Hepatocyte (in vitro differentiated cells): ENCODE results near the gene CCDC86. TPM values are rescaled to one million over a fixed set of nuclear protein-coding genes. Genes with fewer than 3 reads are reported as not detected.

Source experiments
- DNase-seq: peaks from one replicate; pipeline ENCODE4 v3.0.0-alpha.2; 2016; ENCODE audit warnings: low spot score
- H2AFZ ChIP-seq: fragments of 200-600 bp; sonication (generic); 2 replicates; pipeline ENCODE4 v1.6.0; 2016; ENCODE audit warnings: antibody characterized with exemption, mild to moderate bottlenecking
- H3K27ac ChIP-seq: fragments of 200-600 bp; sonication (generic); 2 replicates; pipeline ENCODE4 v1.5.1; 2016; ENCODE audit warnings: mild to moderate bottlenecking
- H3K27me3 ChIP-seq: fragments of 200-600 bp; sonication (generic); 2 replicates; pipeline ENCODE4 v1.6.1; 2016
- H3K36me3 ChIP-seq: fragments of 200-600 bp; sonication (generic); replicated peaks from 2 replicates; pipeline ENCODE4 v1.5.1; 2016; ENCODE audit warnings: low read depth; ENCODE audit not compliant: insufficient read depth
- H3K4me1 ChIP-seq: fragments of 200-600 bp; sonication (generic); 2 replicates; pipeline ENCODE4 v1.5.1; 2016; ENCODE audit warnings: mild to moderate bottlenecking, moderate library complexity; ENCODE audit not compliant: insufficient read depth
- H3K4me2 ChIP-seq: fragments of 200-600 bp; sonication (generic); 2 replicates; pipeline ENCODE4 v1.6.0; 2016
- H3K4me3 ChIP-seq: fragments of 200-600 bp; sonication (generic); 2 replicates; pipeline ENCODE4 v1.5.1; 2016; ENCODE audit warnings: mild to moderate bottlenecking
- H3K79me2 ChIP-seq: fragments of 200-600 bp; sonication (generic); 2 replicates; pipeline ENCODE4 v1.6.0; 2017; ENCODE audit warnings: mild to moderate bottlenecking
- H3K9me2 ChIP-seq: fragments of 200-600 bp; sonication (generic); replicated peaks from 2 replicates; pipeline ENCODE4 v1.6.0; 2017; ENCODE audit warnings: mild to moderate bottlenecking; ENCODE audit not compliant: insufficient read depth
- H3K9me3 ChIP-seq: fragments of 200-600 bp; sonication (generic); 2 replicates; pipeline ENCODE4 v1.5.1; 2016; ENCODE audit warnings: low read depth, mild to moderate bottlenecking
- H4K20me1 ChIP-seq: fragments of 200-600 bp; sonication (generic); 2 replicates; pipeline ENCODE4 v1.6.0; 2016; ENCODE audit warnings: mild to moderate bottlenecking; ENCODE audit not compliant: insufficient read depth, poor library complexity, severe bottlenecking
- CTCF ChIP-seq: fragments of 200-600 bp; sonication (generic); IDR thresholded peaks from 2 replicates; pipeline ENCODE4 v1.5.1; 2016; ENCODE audit warnings: antibody characterized with exemption, mild to moderate bottlenecking; ENCODE audit not compliant: poor library complexity
- EZH2 ChIP-seq: fragments of 200-600 bp; sonication (generic); IDR thresholded peaks from 2 replicates; pipeline ENCODE4 v1.6.1; 2016; ENCODE audit warnings: antibody characterized with exemption, mild to moderate bottlenecking, borderline replicate concordance
- EZH2phosphoT487 ChIP-seq: fragments of 200-600 bp; sonication (generic); IDR thresholded peaks from one replicate; pipeline ENCODE4 v1.6.1; 2018; ENCODE audit warnings: antibody characterized with exemption, mild to moderate bottlenecking, low read depth, moderate library complexity; ENCODE audit not compliant: unreplicated experiment, severe bottlenecking
- WGBS: methylation state at CpG from one replicate; pipeline ENCODE4 v1.1.6; 2016; ENCODE audit warnings: low lambda C conversion rate; ENCODE audit errors: missing lambda C conversion rate; 5-methylcytosine and 5-hydroxymethylcytosine counted together
- polyA plus RNA-seq: library from polyadenylated mRNA; unstranded; fragments of >200 nt; fragmentation: Nextera tagmentation; extraction: Ambion mirVana; gene quantifications from 2 replicates; pipeline ENCODE4 v1.2.1, GENCODE V29; 2016
- total RNA-seq: library from RNA; depleted of rRNA; stranded (reverse); fragments of >200 nt; gene quantifications from 2 replicates; pipeline ENCODE4 v1.2.3, GENCODE V29; 2014

The CCDC86 gene
- total and polyA plus RNA-seq, 2 experiments from 2014 or later = 9.1 to 25.3 TPM

DNA sequence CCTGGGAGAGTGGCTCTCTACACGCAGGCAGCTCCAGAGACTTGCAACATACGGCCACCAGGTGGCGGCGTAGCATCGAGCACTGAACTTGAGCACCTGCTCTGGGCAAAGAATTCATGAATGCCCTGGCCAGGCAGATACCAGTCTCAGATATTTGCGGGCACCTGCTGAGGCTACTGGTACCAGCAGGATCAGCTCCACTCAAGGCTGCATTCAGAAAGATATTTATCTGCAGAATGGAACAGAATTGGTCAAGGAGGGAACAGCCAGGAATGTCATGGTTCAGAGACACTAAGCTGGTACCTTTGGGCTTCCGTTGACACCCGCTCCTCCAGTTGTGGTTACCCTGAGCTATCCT lies 10.8 kb upstream of the CCDC86 start:
- peak overlapping the region; percentile 47 for H3K4me2 ChIP-seq
- peaks cover 6% of the 10 kb centered on the region for H3K27me3 ChIP-seq
- H3K36me3 ChIP-seq = no peaks in the 10 kb centered on the region
- TF ChIP-seq EZH2 = no peak
- TF ChIP-seq CTCF = peak; percentile 94
- H3K4me1 ChIP-seq = no peaks in the 10 kb centered on the region
- no peaks in the 10 kb centered on the region for H3K79me2 ChIP-seq
- H3K27ac ChIP-seq = no peak overlapping the region
- WGBS = 25% methylated on average over 8 of the region's 8 CpGs
- H3K9me3 ChIP-seq = no peaks in the 10 kb centered on the region
- no peak overlapping the region for H2AFZ ChIP-seq
- no peaks in the 10 kb centered on the region for H3K9me2 ChIP-seq
- DNase-seq = peak; percentile 87
- no peaks in the 10 kb centered on the region for H4K20me1 ChIP-seq
- H3K4me3 ChIP-seq = no peak overlapping the region

- Histone ChIP-seq H3K4me3 (no peak overlapping the region), H3K36me3 (no peaks in the 10 kb centered on the region), H3K9me2 (no peaks in the 10 kb centered on the region), H3K4me2 (no peak overlapping the region), H2AFZ (no peak overlapping the region), H3K4me1 (no peaks in the 10 kb centered on the region), H3K27me3 (peaks cover 6% of the 10 kb centered on the region), H3K79me2 (no peaks in the 10 kb centered on the region), H3K9me3 (no peaks in the 10 kb centered on the region), H3K27ac (no peak overlapping the region), H4K20me1 (no peaks in the 10 kb centered on the region)
- WGBS = 64% methylated on average over 7 of the region's 7 CpGs
- TF ChIP-seq EZH2phosphoT487 (no peak), CTCF (no peak), EZH2 (no peak)
- DNase-seq = no peak
Observed at GRCh38 chr11:60831501-60832079, 10.3 kb upstream of the CCDC86 start.

GRCh38 chr11:60834742-60835533 lies 7.0 kb upstream of the CCDC86 start:
- WGBS = 51% methylated on average over 7 of the region's 7 CpGs

More at GRCh38 chr11:60834742-60835533, 7.0 kb upstream of the CCDC86 start:
- H3K79me2 ChIP-seq = no peaks in the 10 kb centered on the region
- no peak overlapping the region for H3K27ac ChIP-seq
- no peak for DNase-seq
- no peak overlapping the region for H3K4me2 ChIP-seq
- no peaks in the 10 kb centered on the region for H3K4me1 ChIP-seq
- H4K20me1 ChIP-seq = no peaks in the 10 kb centered on the region
- H3K9me2 ChIP-seq = no peaks in the 10 kb centered on the region
- H3K27me3 ChIP-seq = peaks cover 6% of the 10 kb centered on the region
- TF ChIP-seq EZH2 (no peak), CTCF (no peak), EZH2phosphoT487 (no peak)
- H3K36me3 ChIP-seq = no peaks in the 10 kb centered on the region
- no peak overlapping the region for H3K4me3 ChIP-seq
- H3K9me3 ChIP-seq = no peaks in the 10 kb centered on the region
- H2AFZ ChIP-seq = no peak overlapping the region
